Stimulated activated CD4-positive, alpha-beta T cell treated with anti-CD3 and anti-CD28 coated beads, Interleukin-1b, Interleukin-23, amount 100 ng/mL, for 4 hours (primary cell): ENCODE results near the gene FBXO46.
"Not testable (repeated sequence)": the region's sequence is repeated elsewhere in the genome, so short reads cannot be mapped to it uniquely, and the experiment has no call there.

Source experiments
- DNase-seq, 2 donors: peaks; one replicate each; pipeline ENCODE4 v3.0.0-alpha.2; 2020; ENCODE audit warnings: low read depth in 2 of 2

Gene FBXO46

GRCh38 chr19:45728683-45729082, 2.0 kb downstream of the FBXO46 start:
- not testable (repeated sequence) for DNase-seq

GRCh38 chr19:45720065-45720464, 10.6 kb downstream of the FBXO46 start:
- not testable (repeated sequence) for DNase-seq

GRCh38 chr19:45717983-45718650, 12.6 kb downstream of the FBXO46 start:
- DNase-seq: no peak

GRCh38 chr19:45717131-45717982, 13.3 kb downstream of the FBXO46 start:
- DNase-seq: peak; percentile 91 to 94

- DNase-seq: no peak
Observed at GRCh38 chr19:45716359-45717130, 14.2 kb downstream of the FBXO46 start.

- DNase-seq: no peak
Observed at GRCh38 chr19:45715139-45715538, 15.6 kb downstream of the FBXO46 start.

- no peak for DNase-seq
Observed at GRCh38 chr19:45713141-45713540, 17.6 kb downstream of the FBXO46 start.

- DNase-seq: no peak
Observed at GRCh38 chr19:45712699-45713067, 18.0 kb downstream of the FBXO46 start.

- DNase-seq: no peak
Observed at GRCh38 chr19:45711851-45712698, 18.6 kb downstream of the FBXO46 start.

GRCh38 chr19:45710356-45711130, 20.2 kb downstream of the FBXO46 start:
- no peak for DNase-seq

- no peak for DNase-seq
Observed at GRCh38 chr19:45705710-45706415, 24.8 kb downstream of the FBXO46 start.

GRCh38 chr19:45705115-45705514, 25.6 kb downstream of the FBXO46 start:
- DNase-seq: no peak

GRCh38 chr19:45701676-45702075, 29.0 kb downstream of the FBXO46 start:
- no peak for DNase-seq

- DNase-seq: peak; percentile 71 to 76
Observed at GRCh38 chr19:45693106-45693788, 37.4 kb downstream of the FBXO46 start.

- DNase-seq: peak; percentile 91 to 94
Observed at GRCh38 chr19:45692187-45693105, 38.2 kb downstream of the FBXO46 start, which contains the start of gene QPCTL. TSS of gene QPCTL (plus strand) at chr19:45692666. CDS start at chr19:45692704, 38 bp downstream.

GRCh38 chr19:45691516-45692186, 39.0 kb downstream of the FBXO46 start, which contains the start of gene SNRPD2:
TSS of gene SNRPD2 (minus strand) at chr19:45691953. CDS start at chr19:45691888, 65 bp downstream.
- peak; percentile 87 for DNase-seq

- DNase-seq: no peak
Observed at GRCh38 chr19:45687599-45687998, 43.1 kb downstream of the FBXO46 start.
